Stomach (tissue), 9 donors: ENCODE measurements around the gene DLGAP1. TPM values are rescaled to one million over a fixed set of nuclear protein-coding genes. Genes with fewer than 3 reads are reported as not detected.
A peak's percentile ranks its signal among the peaks of the same experiment; 100 is the strongest.

Experiments
- DNase-seq, 2 donors: peaks; one replicate each; pipeline versions ENCODE4 v3.0.0 to v3.0.0-alpha.2; 2013 to 2019
- H3K27ac ChIP-seq, 5 donors: fragments of 200-600 bp in 4 of 5; sonication (generic) in 4 of 5; one replicate each; pipeline ENCODE4 v1.5.1; 2013 to 2019; ENCODE audit warnings: mild to moderate bottlenecking in 1 of 5, moderate library complexity in 1 of 5
- H3K27me3 ChIP-seq, 3 donors: fragments of 200-600 bp; sonication (generic); one replicate each; pipeline ENCODE4 v1.5.1; 2017 to 2019; ENCODE audit warnings: mixed run types in 1 of 3
- H3K36me3 ChIP-seq, 4 donors: fragments of 200-600 bp; sonication (generic); 1 replicate in 3 of 4; 2 replicates in 1 of 4; pipeline ENCODE4 v1.5.1; 2016 to 2019
- H3K4me1 ChIP-seq, 4 donors: fragments of 200-600 bp; sonication (generic); one replicate each; pipeline ENCODE4 v1.5.1; 2016 to 2019
- H3K4me3 ChIP-seq, 4 donors: fragments of 200-600 bp; sonication (generic) in 3 of 4; one replicate each; pipeline ENCODE4 v1.5.1; 2016 to 2019; ENCODE audit warnings: mild to moderate bottlenecking in 1 of 4
- H3K9me3 ChIP-seq, 4 donors: fragments of 200-600 bp; sonication (generic); one replicate each; pipeline ENCODE4 v1.5.1; 2016 to 2019
- CTCF ChIP-seq, 7 experiments: fragments of 450-650 bp in 4 of 7; fragments of 200-600 bp in 3 of 7; sonication (generic) in 3 of 7; IDR thresholded peaks; one replicate each; pipeline ENCODE4 v1.5.1; 2016 to 2019; ENCODE audit warnings: antibody characterized with exemption in 7 of 7, control low read depth in 2 of 7, mild to moderate bottlenecking in 1 of 7
- EP300 ChIP-seq: sonication (generic); formaldehyde crosslinking; IDR thresholded peaks from one replicate; pipeline ENCODE4 v1.6.1; 2017; ENCODE audit warnings: antibody characterized with exemption
- POLR2A ChIP-seq, 4 donors: fragments of 450-650 bp; IDR thresholded peaks; one replicate each; pipeline ENCODE4 v1.6.1; 2016; ENCODE audit warnings: antibody characterized with exemption in 4 of 4, control low read depth in 2 of 4, mild to moderate bottlenecking in 1 of 4, moderate library complexity in 1 of 4
- POLR2AphosphoS5 ChIP-seq, 3 donors: sonication (generic); formaldehyde crosslinking; IDR thresholded peaks; one replicate each; pipeline ENCODE4 v1.6.1; 2016; ENCODE audit warnings: antibody characterized with exemption in 3 of 3
- WGBS, 5 donors: extraction: QIAGEN DNeasy Blood & Tissue Kit in 3 of 5; methylation state at CpG; one replicate each; pipeline versions ENCODE4 v1.1.5 to v1.1.7; 2013 to 2018; 5-methylcytosine and 5-hydroxymethylcytosine counted together
- intact Hi-C: fragments of 100-400 bp; cut with DNase I; formaldehyde crosslinking; loops from one replicate; pipeline ENCODE4 v1.15.1; 2023; ENCODE audit warnings: low total_unique reads
- polyA plus RNA-seq, 3 donors: library from polyadenylated mRNA; stranded (reverse); fragments of 200-250 nt; gene quantifications; one replicate each; pipeline ENCODE4 v1.2.3, GENCODE V29; 2013
- total RNA-seq, 5 donors: library from RNA; depleted of rRNA; stranded (reverse); fragments of >200 nt; gene quantifications; one replicate each; pipeline versions ENCODE4 v1.1.0 to v1.2.3, GENCODE V29; 2014 to 2016
- donor health status: healthy with polysubstance abuse.
- donor health status: Bipolar disorder and iron deficiency.
- donor health status: healthy.

The DLGAP1 gene
- total and polyA plus RNA-seq, 8 donors: 0.06 to 7.0 (median 1.3) TPM; not detected in 1

GRCh38 chr18:4200399-4200798, 254.7 kb downstream of the DLGAP1 start:
- intact Hi-C loops: no loop called here
- Histone ChIP-seq H3K36me3 (no peaks in the 10 kb centered on the region), H3K4me1 (no peaks in the 10 kb centered on the region), H3K27ac (no peak overlapping the region), H3K27me3 (no peaks in the 10 kb centered on the region), H3K9me3 (no peaks in the 10 kb centered on the region), H3K4me3 (no peak overlapping the region)
- no peak for DNase-seq
- no peak for TF ChIP-seq POLR2A (IDR thresholded peaks at IDR 0.05)
- TF ChIP-seq POLR2AphosphoS5 (IDR thresholded peaks at IDR 0.05): no peak
- no peak for TF ChIP-seq EP300
- no peak for TF ChIP-seq CTCF (IDR thresholded peaks at IDR 0.05)

GRCh38 chr18:4198956-4199355, 256.2 kb downstream of the DLGAP1 start:
- 75 to 85% (median 80%) methylated on average over 5 of the region's 5 CpGs for WGBS, 5 donors

GRCh38 chr18:4196351-4196750, 258.8 kb downstream of the DLGAP1 start:
- no peaks in the 10 kb centered on the region for H3K27me3 ChIP-seq
- H3K4me1 ChIP-seq: no peaks in the 10 kb centered on the region
- intact Hi-C loops: no loop called here
- no peak for TF ChIP-seq POLR2A (IDR thresholded peaks at IDR 0.05)
- TF ChIP-seq EP300: no peak
- TF ChIP-seq POLR2AphosphoS5 (IDR thresholded peaks at IDR 0.05): no peak
- no peak for TF ChIP-seq CTCF (IDR thresholded peaks at IDR 0.05)
- no peaks in the 10 kb centered on the region for H3K9me3 ChIP-seq
- WGBS, 5 donors: 40 to 61% (median 47%) methylated on average over 4 of the region's 4 CpGs
- no peak overlapping the region for H3K4me3 ChIP-seq
- H3K36me3 ChIP-seq: no peaks in the 10 kb centered on the region
- H3K27ac ChIP-seq: no peak overlapping the region
- peak in 1 of 2 donors; percentile 7 for DNase-seq

More at GRCh38 chr18:4198956-4199355, 256.2 kb downstream of the DLGAP1 start:
- TF ChIP-seq EP300 (no peak), POLR2AphosphoS5 (IDR thresholded peaks at IDR 0.05) (no peak), CTCF (IDR thresholded peaks at IDR 0.05) (no peak), POLR2A (IDR thresholded peaks at IDR 0.05) (no peak)
- Histone ChIP-seq H3K27ac (no peak overlapping the region), H3K4me3 (no peak overlapping the region), H3K4me1 (no peaks in the 10 kb centered on the region), H3K36me3 (no peaks in the 10 kb centered on the region), H3K9me3 (no peaks in the 10 kb centered on the region), H3K27me3 (no peaks in the 10 kb centered on the region)
- intact Hi-C loops: no loop called here
- no peak for DNase-seq

GRCh38 chr18:4193086-4193485, 262.0 kb downstream of the DLGAP1 start:
- no peaks in the 10 kb centered on the region for H3K36me3 ChIP-seq
- H3K27me3 ChIP-seq: no peaks in the 10 kb centered on the region
- TF ChIP-seq POLR2A (IDR thresholded peaks at IDR 0.05) (no peak), EP300 (no peak), CTCF (IDR thresholded peaks at IDR 0.05) (no peak), POLR2AphosphoS5 (IDR thresholded peaks at IDR 0.05) (no peak)
- peak in 1 of 2 donors; percentile 17 for DNase-seq
- no peaks in the 10 kb centered on the region for H3K4me1 ChIP-seq
- intact Hi-C loops: no loop called here
- H3K27ac ChIP-seq: no peak overlapping the region
- no peak overlapping the region for H3K4me3 ChIP-seq
- WGBS, 5 donors: 57 to 68% (median 63%) methylated on average over 3 of the region's 3 CpGs
- H3K9me3 ChIP-seq: peaks cover 0 to 4% (median 0%) of the 10 kb centered on the region in 4 donors
